Neural progenitor cell (in vitro differentiated cells): Measurements from ENCODE around the gene SLC52A3.

Experiments
- CTCF ChIP-seq: fragments of 200-600 bp; sonication (generic); IDR thresholded peaks from 2 replicates; pipeline ENCODE4 v1.5.1; 2017; ENCODE audit warnings: antibody characterized with exemption, mild to moderate bottlenecking
- EZH2 ChIP-seq: fragments of 200-600 bp; sonication (generic); IDR thresholded peaks from 2 replicates; pipeline ENCODE4 v1.6.1; 2017; ENCODE audit warnings: antibody characterized with exemption, mild to moderate bottlenecking, moderate library complexity

GRCh38 chr20:719816-720215, 48.5 kb downstream of the SLC52A3 start:
- TF ChIP-seq CTCF (no peak), EZH2 (no peak)
